GM21390 (cell line): Measurements from ENCODE around the gene NBEAL2.
"Not testable (repeated sequence)": the region's sequence is repeated elsewhere in the genome, so short reads cannot be mapped to it uniquely, and the experiment has no call there.

Source experiments
- ATAC-seq: cut with Tn5 transposase; IDR thresholded peaks from one replicate; pipeline ENCODE4 v1.9.1; 2021; ENCODE audit not compliant: unreplicated experiment

The NBEAL2 gene

DNA sequence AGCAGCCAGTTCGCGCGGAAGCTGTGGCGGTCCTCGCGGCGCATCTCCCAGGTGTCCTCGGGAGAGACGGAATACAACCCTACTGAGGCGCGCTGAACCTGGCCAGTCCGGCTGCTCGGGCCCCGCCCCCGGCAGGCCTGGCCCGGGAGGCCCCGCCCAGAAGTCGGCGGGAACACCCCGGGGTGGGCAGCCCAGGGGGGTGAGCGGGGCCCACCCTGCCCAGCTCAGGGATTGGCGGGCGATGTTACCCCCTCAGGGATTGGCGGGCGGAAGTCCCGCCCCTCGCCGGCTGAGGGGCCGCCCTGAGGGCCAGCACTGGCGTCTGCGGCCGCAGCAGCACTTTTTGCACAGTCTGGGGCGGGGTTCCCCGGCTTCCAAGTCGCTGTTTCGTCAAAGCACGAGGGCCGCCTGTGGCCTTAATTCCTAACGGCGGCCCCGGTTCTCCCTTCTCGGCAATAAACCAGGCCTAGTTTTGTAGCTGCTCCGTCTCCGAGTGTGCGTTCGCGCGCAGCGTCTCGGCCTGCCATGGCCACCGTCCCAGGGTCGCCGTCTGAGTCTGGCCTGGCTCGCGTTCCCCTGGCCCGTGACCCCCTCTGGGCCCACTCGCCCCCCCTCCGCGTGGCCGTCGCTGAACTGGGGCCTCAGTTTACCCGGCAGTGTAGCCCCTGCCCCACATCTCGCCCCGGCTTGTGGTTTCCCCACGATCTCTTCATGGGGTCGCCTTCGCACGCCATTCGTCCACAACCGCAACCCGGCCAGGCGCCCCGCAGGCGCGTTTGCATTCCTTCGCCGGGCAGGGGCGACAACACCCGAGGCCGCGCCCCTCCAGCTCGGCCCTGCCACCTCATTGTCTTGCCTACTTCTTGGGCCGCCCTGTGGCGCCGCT, 30.0 kb downstream of the NBEAL2 start:
- ATAC-seq, result peak; percentile 81

GRCh38 chr3:47010111-47010712, 30.7 kb downstream of the NBEAL2 start:
- no peak for ATAC-seq

DNA sequence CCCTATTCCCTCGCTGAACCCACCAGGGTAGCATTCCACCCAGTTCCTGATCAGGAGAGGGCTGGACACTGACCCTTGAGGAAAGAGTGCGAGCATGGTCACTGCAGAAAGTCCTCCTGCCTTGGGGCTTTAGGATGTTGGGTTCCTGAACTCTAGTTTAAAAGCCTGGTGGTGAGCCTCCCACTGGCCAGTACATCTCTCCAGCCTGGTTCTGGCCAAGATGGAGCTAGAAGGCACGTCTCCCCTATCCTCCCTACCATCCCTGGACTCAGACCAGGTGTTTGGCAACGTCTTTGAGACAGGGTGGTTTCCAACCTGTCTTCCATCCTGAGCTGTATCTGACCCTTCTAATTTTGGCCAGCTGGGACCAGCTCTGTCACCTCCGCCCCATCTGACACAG, 31.4 kb downstream of the NBEAL2 start:
- ATAC-seq, result no peak

DNA sequence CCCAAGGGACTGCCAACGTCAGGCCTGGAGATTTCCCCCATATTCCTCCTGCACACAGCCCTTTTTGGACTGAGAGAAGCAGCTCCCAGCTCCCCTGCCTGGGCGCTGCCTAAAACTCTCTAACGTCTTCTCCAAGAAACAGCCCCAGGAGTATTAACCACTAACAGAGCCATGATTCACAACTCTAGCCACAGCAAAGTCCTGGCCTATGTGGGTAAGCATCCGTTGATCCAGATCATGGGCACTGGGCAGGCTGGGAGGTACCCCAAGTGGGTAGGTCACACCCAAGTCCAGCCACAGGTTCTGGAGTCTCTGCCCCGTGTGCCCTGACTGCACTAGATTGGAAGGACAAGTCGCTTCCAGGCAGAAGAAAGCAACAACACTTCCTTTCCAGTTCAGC, 31.9 kb downstream of the NBEAL2 start:
- ATAC-seq, result no peak

GRCh38 chr3:47012342-47013230, 33.1 kb downstream of the NBEAL2 start:
- no peak for ATAC-seq

GRCh38 chr3:47013231-47013630, 33.8 kb downstream of the NBEAL2 start:
- no peak for ATAC-seq

DNA sequence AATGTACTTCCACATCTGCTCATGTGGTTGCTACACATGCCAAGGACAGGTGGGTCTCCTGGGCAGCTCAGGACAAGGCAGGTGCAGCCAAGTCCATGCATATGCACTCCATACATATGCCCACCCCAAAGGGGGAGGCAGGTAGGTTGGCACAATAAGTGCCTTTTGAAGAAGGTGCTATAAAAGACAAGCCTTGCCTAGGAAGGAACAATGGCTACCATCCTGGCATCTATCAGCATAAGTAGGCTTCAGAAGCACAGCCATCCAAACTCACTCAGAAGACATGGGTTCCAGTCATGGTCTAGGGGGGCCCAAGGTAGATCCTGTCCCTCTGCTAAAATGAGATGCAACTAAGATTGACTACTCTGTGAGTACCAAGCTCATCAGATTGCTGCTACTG, 34.6 kb downstream of the NBEAL2 start:
- no peak for ATAC-seq

GRCh38 chr3:47015151-47015550, 35.7 kb downstream of the NBEAL2 start:
- ATAC-seq, result no peak

- ATAC-seq, result no peak
Measured at GRCh38 chr3:47016086-47016933, 36.8 kb downstream of the NBEAL2 start.

GRCh38 chr3:47016934-47017435, 37.5 kb downstream of the NBEAL2 start:
- ATAC-seq, result no peak

GRCh38 chr3:47017504-47018268, 38.2 kb downstream of the NBEAL2 start:
- ATAC-seq, result no peak

DNA sequence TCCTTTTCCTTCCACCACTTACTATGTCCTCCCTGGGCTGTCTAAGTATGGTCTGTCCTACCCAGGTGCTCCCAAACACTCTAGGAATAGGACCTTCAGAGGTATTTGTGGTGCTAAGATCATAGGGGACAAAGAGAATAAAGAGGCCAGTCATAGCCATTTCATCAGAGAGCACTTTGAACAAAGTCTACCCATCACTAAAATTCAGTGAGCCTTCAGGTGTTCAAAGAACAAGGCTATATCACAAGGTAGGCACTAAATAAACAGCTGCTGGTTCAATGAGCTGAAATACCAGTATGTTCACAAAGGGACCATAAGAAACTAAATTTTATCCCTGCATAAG, 38.8 kb downstream of the NBEAL2 start:
- ATAC-seq, result no peak

DNA sequence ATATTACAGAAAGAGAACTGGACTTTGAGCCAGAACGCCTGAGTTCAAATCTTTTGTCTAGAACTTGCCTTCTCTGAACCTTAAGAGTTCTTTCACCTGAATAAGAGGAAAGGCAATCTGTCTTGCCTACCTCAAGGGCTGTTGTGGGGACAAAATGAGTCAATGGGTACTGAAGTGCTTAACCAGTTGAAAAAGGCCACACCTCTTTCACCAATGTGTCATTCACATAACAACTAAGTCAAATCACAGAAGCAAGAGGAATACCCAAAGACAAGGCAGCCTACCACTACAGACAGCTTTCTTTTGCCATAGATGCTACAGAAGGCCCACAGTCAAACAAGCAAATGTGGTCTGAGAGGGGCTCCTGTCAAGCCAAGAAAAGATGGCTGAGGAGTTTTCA, 39.7 kb downstream of the NBEAL2 start:
- ATAC-seq, result peak; percentile 52

DNA sequence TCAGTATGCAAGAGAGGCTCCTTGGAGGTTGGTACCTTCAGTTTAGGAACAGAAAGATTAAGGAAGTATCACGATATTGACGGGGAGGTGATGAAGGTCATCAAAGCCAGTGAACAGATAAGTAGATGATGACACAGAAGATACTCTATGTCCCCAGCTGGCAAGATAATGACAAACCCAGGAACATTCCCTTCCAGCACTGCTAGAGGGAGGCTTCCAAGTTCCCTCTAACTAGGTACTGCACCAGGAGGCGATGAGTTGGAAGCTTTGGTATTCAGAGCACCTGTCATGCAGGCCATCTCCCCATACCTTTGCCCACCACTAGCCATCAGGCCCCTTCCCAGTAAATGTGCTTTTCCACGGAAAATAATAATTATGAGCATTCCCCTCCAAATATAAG, 40.8 kb downstream of the NBEAL2 start:
- no peak for ATAC-seq

GRCh38 chr3:47022641-47023071, 43.2 kb downstream of the NBEAL2 start:
- ATAC-seq, result no peak

GRCh38 chr3:47024932-47025331, 45.5 kb downstream of the NBEAL2 start:
- ATAC-seq, result no peak

GRCh38 chr3:47026432-47026831, 47.0 kb downstream of the NBEAL2 start:
- not testable (repeated sequence) for ATAC-seq

DNA sequence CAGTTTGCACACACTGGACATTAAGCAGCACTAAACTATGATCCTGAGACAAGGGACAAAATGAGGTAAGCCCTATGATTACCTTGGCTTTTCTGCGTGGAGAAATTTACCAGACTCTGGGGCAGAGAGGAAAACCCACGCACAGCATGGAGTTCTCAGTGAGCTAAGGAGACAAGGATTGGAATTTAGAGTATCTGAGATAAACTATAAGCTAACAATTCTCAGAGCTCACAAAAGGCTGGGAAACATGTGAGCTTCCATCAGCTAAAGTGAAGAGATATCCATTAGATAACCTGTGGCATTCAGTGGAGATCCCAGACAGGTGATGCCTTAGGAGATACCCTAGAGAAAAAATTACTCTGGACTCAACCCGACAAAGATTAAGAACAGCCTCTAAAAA, 48.7 kb downstream of the NBEAL2 start:
- no peak for ATAC-seq

DNA sequence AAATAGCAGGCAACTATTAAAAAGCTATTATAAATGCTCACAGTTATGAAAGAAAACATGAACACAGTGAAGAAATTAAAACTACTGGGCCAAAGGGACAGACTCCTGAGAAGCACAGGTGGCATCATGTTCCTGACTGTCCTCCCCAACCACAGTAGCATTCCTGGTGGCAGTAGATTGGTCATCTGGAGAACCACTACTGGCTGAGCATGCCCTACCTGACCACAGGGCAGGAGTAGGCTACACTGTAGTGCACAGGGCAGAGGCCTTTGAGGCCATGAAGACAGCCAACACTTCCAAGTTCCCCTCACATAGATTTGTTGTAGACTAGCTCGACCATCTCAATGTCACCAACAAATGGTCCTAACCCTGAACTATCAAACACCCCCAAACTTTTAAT, 49.2 kb downstream of the NBEAL2 start:
- ATAC-seq, result no peak

GRCh38 chr3:47031041-47031440, 51.6 kb downstream of the NBEAL2 start:
- not testable (repeated sequence) for ATAC-seq
